HCT116 (cell line): Measurements from ENCODE around the gene TLK2. TPM values are rescaled to one million over a fixed set of nuclear protein-coding genes. Genes with fewer than 3 reads are reported as not detected.

Experiments
- ATAC-seq: fragments of 200-7000 bp; cut with Tn5 transposase; 2 replicates; pipeline ENCODE4 v1.9.1; 2020; ENCODE audit warnings: mild to moderate bottlenecking, moderate library complexity
- BruUV-seq: library from RNA; stranded (reverse); fragments of 400-500 nt; replicated peaks from 2 replicates; lab custom pipeline; 2021; lab: Mats Ljungman, UMichigan
- CTCF ChIA-PET: fragments of 300-600 bp; sonication (Branson Sonifier 250); formaldehyde crosslinking; loops from one replicate; lab custom pipeline; 2021; ENCODE audit warnings: antibody characterized with exemption; lab: Charles Lee
- POLR2A ChIA-PET: fragments of 300-600, 350-600 bp; sonication (Branson Sonifier 250); formaldehyde crosslinking; loops from one replicate; lab custom pipeline; 2021; ENCODE audit warnings: antibody characterized with exemption; lab: Charles Lee
- RAD21 ChIA-PET, 2 experiments: fragments of 300-600 bp; sonication (Branson Sonifier 250); formaldehyde crosslinking; loops; one replicate each; lab custom pipeline; 2023; ENCODE audit warnings: low total read pairs in 2 of 2; ENCODE audit not compliant: uncharacterized antibody in 2 of 2, unreplicated experiment in 2 of 2, low non-redundant PET in 1 of 2; lab: Charles Lee
- DNase-seq: peaks from one replicate; pipeline ENCODE4 v3.0.0-alpha.2; 2010; ENCODE audit warnings: low read depth, low spot score
- H2AFZ ChIP-seq: fragments of 200-600 bp; shearing (Covaris generic), sonication (generic); 2 replicates; pipeline ENCODE4 v1.6.1; 2017; ENCODE audit warnings: low read depth, mixed run types, mixed read lengths, antibody characterized with exemption, low read length; ENCODE audit not compliant: poor library complexity, severe bottlenecking
- H3K27ac ChIP-seq: 2 replicates; pipeline ENCODE4 v1.5.1; 2012; ENCODE audit warnings: low read depth, low read length
- H3K27me3 ChIP-seq: fragments of 200-600 bp; sonication (generic); 2 replicates; pipeline ENCODE4 v1.6.1; 2016; ENCODE audit warnings: mixed run types, low read length, mixed read lengths; ENCODE audit not compliant: insufficient read depth
- H3K36me3 ChIP-seq, 2 experiments: fragments of 200-500 bp in 1 of 2; fragments of 200-600 bp in 1 of 2; sonication (Bioruptor generic) in 1 of 2; sonication (generic) in 1 of 2; 2 replicates each; pipeline versions ENCODE4 v1.5.1 to v1.6.1; 2014 to 2016; ENCODE audit warnings: low read length in 2 of 2, inconsistent platforms in 1 of 2, mixed read lengths in 1 of 2, mixed run types in 1 of 2; ENCODE audit not compliant: insufficient read depth in 2 of 2, control insufficient read depth in 1 of 2
- H3K4me1 ChIP-seq, 2 experiments: fragments of 200-600 bp in 1 of 2; sonication (generic) in 1 of 2; 2 replicates each; pipeline versions ENCODE4 v1.5.1 to v1.6.1; 2012 to 2017; ENCODE audit warnings: low read length in 2 of 2, inconsistent platforms in 1 of 2, mild to moderate bottlenecking in 1 of 2, mixed read lengths in 1 of 2, mixed run types in 1 of 2, moderate library complexity in 1 of 2; ENCODE audit not compliant: insufficient read depth in 2 of 2, control insufficient read depth in 1 of 2
- H3K4me2 ChIP-seq: fragments of 200-600 bp; sonication (generic); 2 replicates; pipeline ENCODE4 v1.6.1; 2017; ENCODE audit warnings: mixed run types, low read length, mixed read lengths
- H3K4me3 ChIP-seq, 2 experiments: fragments of 200-600 bp in 1 of 2; sonication (generic) in 1 of 2; replicated peaks in 1 of 2; 2 replicates each; pipeline ENCODE4 v1.5.1; 2011 to 2016; ENCODE audit warnings: low read length in 2 of 2, control low read depth in 1 of 2, low read depth in 1 of 2, mild to moderate bottlenecking in 1 of 2, mixed read lengths in 1 of 2, mixed run types in 1 of 2
- H3K79me2 ChIP-seq: fragments of 200-600 bp; sonication (generic); 2 replicates; pipeline ENCODE4 v1.6.1; 2017; ENCODE audit warnings: mild to moderate bottlenecking, mixed run types, low read length, moderate library complexity, mixed read lengths; ENCODE audit not compliant: insufficient read depth
- H3K9ac ChIP-seq: fragments of 200-600 bp; sonication (generic); 2 replicates; pipeline ENCODE4 v1.6.1; 2016; ENCODE audit warnings: low read length, mixed read lengths
- H3K9me2 ChIP-seq: fragments of 200-600 bp; sonication (generic), shearing (Covaris generic); 2 replicates; pipeline ENCODE4 v1.6.1; 2017; ENCODE audit warnings: mixed run types, mild to moderate bottlenecking, moderate library complexity; ENCODE audit not compliant: insufficient read depth
- H3K9me3 ChIP-seq, 2 experiments: fragments of 200-500 bp in 1 of 2; fragments of 200-600 bp in 1 of 2; sonication (Bioruptor generic) in 1 of 2; sonication (generic) in 1 of 2; 2 replicates each; pipeline ENCODE4 v1.6.1; 2014 to 2017; ENCODE audit warnings: low read length in 2 of 2, mixed read lengths in 2 of 2, inconsistent platforms in 1 of 2, low read depth in 1 of 2, mild to moderate bottlenecking in 1 of 2, mixed run types in 1 of 2, moderate library complexity in 1 of 2; ENCODE audit not compliant: control insufficient read depth in 1 of 2, insufficient read depth in 1 of 2
- H4K20me1 ChIP-seq: fragments of 200-600 bp; sonication (generic), shearing (Covaris generic); 2 replicates; pipeline ENCODE4 v1.6.1; 2017; ENCODE audit warnings: mixed run types, mild to moderate bottlenecking, moderate library complexity; ENCODE audit not compliant: insufficient read depth
- CBX3 ChIP-seq: IDR thresholded peaks from 2 replicates; pipeline ENCODE4 v1.6.1; 2012; ENCODE audit warnings: low read depth
- POLR2A ChIP-seq: IDR thresholded peaks from 2 replicates; pipeline ENCODE4 v1.7.0; 2011; ENCODE audit warnings: borderline replicate concordance; ENCODE audit not compliant: insufficient read depth, insufficient read length; ENCODE audit errors: extremely low read depth
- POLR2AphosphoS5 ChIP-seq: IDR thresholded peaks from 2 replicates; pipeline ENCODE4 v1.6.1; 2011; ENCODE audit warnings: mild to moderate bottlenecking, low read depth, low read length, moderate library complexity
- RAD21 ChIP-seq: IDR thresholded peaks from 2 replicates; pipeline ENCODE4 v1.6.1; 2012; ENCODE audit warnings: low read depth, mild to moderate bottlenecking
- SRF ChIP-seq: IDR thresholded peaks from 2 replicates; pipeline ENCODE4 v1.6.1; 2012; ENCODE audit warnings: low read depth
- ZNF274 ChIP-seq: fragments of 200-500 bp; sonication (Bioruptor generic); IDR thresholded peaks from 2 replicates; pipeline ENCODE4 v1.6.1; 2014; ENCODE audit warnings: mild to moderate bottlenecking, low read depth, low read length, inconsistent platforms
- intact Hi-C: fragments of 100-400 bp; cut with micrococcal nuclease; formaldehyde crosslinking; loops from 2 replicates; pipeline ENCODE4 v1.10.0; 2022
- total RNA-seq: library from RNA; stranded (reverse); gene quantifications from one replicate; pipeline ENCODE4 v1.2.1, GENCODE V29; 2021; ENCODE audit not compliant: unreplicated experiment
- TF ChIP-seq, protein P1 (sequence below), 3 experiments: fragments of 200-600 bp in 1 of 3; sonication (generic) in 1 of 3; IDR thresholded peaks in 2 of 3; conservative IDR thresholded peaks in 1 of 3; 2 replicates each; pipeline ENCODE4 v1.5.1; 2012 to 2017; ENCODE audit warnings: low read depth in 2 of 3, low read length in 2 of 3, antibody characterized with exemption in 1 of 3, borderline replicate concordance in 1 of 3, control low read depth in 1 of 3, mild to moderate bottlenecking in 1 of 3, mixed read lengths in 1 of 3, mixed run types in 1 of 3, moderate library complexity in 1 of 3; ENCODE audit not compliant: insufficient read depth in 1 of 3
- TF ChIP-seq, protein P2 (sequence below): IDR thresholded peaks from 2 replicates; pipeline ENCODE4 v1.6.1; 2012

TLK2 gene
- total RNA-seq, 1 experiment from 2014 or later, result 56.6 TPM

DNA sequence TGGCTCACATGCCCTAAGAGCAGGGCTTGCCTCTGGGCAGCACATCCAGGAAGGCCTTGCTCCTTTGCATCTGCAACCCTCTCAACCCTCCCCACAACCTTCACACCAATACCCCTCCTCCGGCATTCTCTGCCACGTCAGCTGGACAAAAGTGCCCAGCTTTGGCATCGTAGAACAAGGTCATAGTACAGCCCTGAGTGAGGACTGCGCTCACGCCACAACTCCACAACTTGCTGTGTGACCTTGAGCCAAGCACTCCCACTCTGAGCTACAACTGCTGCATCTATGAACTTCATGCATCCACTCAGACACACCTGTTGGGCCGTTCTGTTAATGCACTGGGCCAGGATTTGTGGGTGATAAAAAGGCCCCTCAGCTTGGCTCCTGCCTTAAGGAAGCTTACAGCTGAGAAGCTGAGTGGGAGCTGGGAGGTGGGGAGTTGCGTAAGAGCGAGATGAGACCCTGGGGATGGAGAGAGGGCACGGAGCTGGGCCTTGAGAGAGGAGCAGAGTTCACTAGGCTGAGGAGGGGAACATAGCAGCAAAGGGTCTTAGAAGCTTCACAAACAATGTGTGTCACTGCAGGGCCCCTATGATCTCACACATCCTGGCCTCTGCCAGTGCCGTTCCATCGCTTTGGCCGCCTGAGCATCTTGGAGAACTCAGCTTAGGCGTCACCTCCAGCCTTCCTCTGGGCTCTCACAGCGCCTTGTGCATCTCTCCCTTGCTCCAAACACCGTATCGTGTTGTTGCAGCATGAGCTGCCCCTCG, 140.2 kb downstream of the TLK2 start:
- H3K79me2 ChIP-seq, result no peaks in the 10 kb centered on the region
- ChIA-PET POLR2A (no interaction called here), RAD21 (no interaction called here), CTCF (interaction anchor here (1.0 kb wide), 1 partner anchor 66 kb away, joined by 3 read pairs; no protein-coding TSS in a partner anchor)
- peaks cover 4 to 11% of the 10 kb centered on the region in 2 experiments; a peak in 2 of 4 replicates for H3K36me3 ChIP-seq
- no peak overlapping the region for H3K4me3 ChIP-seq
- DNase-seq (no peak), ATAC-seq (0 out of 2 replicates have a peak, but pooled peaks have one; percentile 7)
- BruUV-seq, result no TSS peak
- H3K4me2 ChIP-seq, result no peak overlapping the region
- H3K27me3 ChIP-seq, result no peaks in the 10 kb centered on the region
- TF ChIP-seq, protein P1, sequence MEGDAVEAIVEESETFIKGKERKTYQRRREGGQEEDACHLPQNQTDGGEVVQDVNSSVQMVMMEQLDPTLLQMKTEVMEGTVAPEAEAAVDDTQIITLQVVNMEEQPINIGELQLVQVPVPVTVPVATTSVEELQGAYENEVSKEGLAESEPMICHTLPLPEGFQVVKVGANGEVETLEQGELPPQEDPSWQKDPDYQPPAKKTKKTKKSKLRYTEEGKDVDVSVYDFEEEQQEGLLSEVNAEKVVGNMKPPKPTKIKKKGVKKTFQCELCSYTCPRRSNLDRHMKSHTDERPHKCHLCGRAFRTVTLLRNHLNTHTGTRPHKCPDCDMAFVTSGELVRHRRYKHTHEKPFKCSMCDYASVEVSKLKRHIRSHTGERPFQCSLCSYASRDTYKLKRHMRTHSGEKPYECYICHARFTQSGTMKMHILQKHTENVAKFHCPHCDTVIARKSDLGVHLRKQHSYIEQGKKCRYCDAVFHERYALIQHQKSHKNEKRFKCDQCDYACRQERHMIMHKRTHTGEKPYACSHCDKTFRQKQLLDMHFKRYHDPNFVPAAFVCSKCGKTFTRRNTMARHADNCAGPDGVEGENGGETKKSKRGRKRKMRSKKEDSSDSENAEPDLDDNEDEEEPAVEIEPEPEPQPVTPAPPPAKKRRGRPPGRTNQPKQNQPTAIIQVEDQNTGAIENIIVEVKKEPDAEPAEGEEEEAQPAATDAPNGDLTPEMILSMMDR (IDR thresholded peaks at IDR 0.05 in 2 of 3, conservative IDR thresholded peaks at IDR 0.05 in 1 of 3; ENCODE audit: borderline replicate concordance in 1 of 3, insufficient read depth in 1 of 3, low read depth in 2 of 3, low read length in 2 of 3), result no peak
- TF ChIP-seq ZNF274, result no peak
- TF ChIP-seq POLR2AphosphoS5, result no peak
- no peak for TF ChIP-seq RAD21
- TF ChIP-seq POLR2A, result no peak
- TF ChIP-seq SRF, result no peak
- TF ChIP-seq, protein P2, sequence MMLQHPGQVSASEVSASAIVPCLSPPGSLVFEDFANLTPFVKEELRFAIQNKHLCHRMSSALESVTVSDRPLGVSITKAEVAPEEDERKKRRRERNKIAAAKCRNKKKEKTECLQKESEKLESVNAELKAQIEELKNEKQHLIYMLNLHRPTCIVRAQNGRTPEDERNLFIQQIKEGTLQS, result no peak
- TF ChIP-seq CBX3, result no peak
- no peaks in the 10 kb centered on the region for H3K9me3 ChIP-seq
- H3K27ac ChIP-seq, result no peak overlapping the region
- intact Hi-C loops, result no loop called here
- no peak overlapping the region for H3K9ac ChIP-seq
- no peaks in the 10 kb centered on the region for H3K4me1 ChIP-seq
- no peak overlapping the region for H2AFZ ChIP-seq
- H3K9me2 ChIP-seq, result no peaks in the 10 kb centered on the region
- H4K20me1 ChIP-seq, result no peaks in the 10 kb centered on the region
